GM10266 (cell line): ENCODE data around the gene ABLIM2.

Experiments
- DNase-seq: peaks from one replicate; pipeline ENCODE4 v3.0.0; 2012; ENCODE audit errors: extremely low spot score
- CTCF ChIP-seq: IDR thresholded peaks from 2 replicates; pipeline ENCODE4 v1.5.1; 2012; ENCODE audit warnings: mild to moderate bottlenecking, low read depth; ENCODE audit not compliant: control insufficient read depth, insufficient read depth; ENCODE audit errors: missing control alignments

The ABLIM2 gene

GRCh38 chr4:8079031-8079885 is 79.4 kb downstream of the ABLIM2 start:
- no peak for DNase-seq
- no peak for TF ChIP-seq CTCF

GRCh38 chr4:8078610-8079015 is 80.0 kb downstream of the ABLIM2 start:
- no peak for DNase-seq
- no peak for TF ChIP-seq CTCF

- no peak for TF ChIP-seq CTCF
- no peak for DNase-seq
Measured at GRCh38 chr4:8078109-8078494, 80.5 kb downstream of the ABLIM2 start.

GRCh38 chr4:8077181-8078108 is 81.2 kb downstream of the ABLIM2 start:
- DNase-seq: no peak
- TF ChIP-seq CTCF: no peak

- DNase-seq: no peak
- no peak for TF ChIP-seq CTCF
Measured at GRCh38 chr4:8076023-8076422, 82.6 kb downstream of the ABLIM2 start.

GRCh38 chr4:8073206-8073863 is 85.3 kb downstream of the ABLIM2 start:
- DNase-seq: no peak
- no peak for TF ChIP-seq CTCF
